ENCODE measurements around the gene PLCB3. TPM values are rescaled to one million over a fixed set of nuclear protein-coding genes. Genes with fewer than 3 reads are reported as not detected.
A peak's percentile ranks its signal among the peaks of the same experiment; 100 is the strongest.

The PLCB3 gene
- total and polyA plus RNA-seq, 10 of the 15 experiments (the other 5 are each of a cell fraction or from before 2014, with no cell fraction given), result 0.03 to 10.3 (median 3.3) TPM

GRCh38 chr11:64304316-64305072 is 53.2 kb downstream of the PLCB3 start (continued):
- peak; percentile 46 for TF ChIP-seq USF1 (IDR thresholded peaks at IDR 0.05; ENCODE audit: borderline replicate concordance, extremely low read length, insufficient read depth, low read depth, low read length)
- TF ChIP-seq SIX5 (IDR thresholded peaks at IDR 0.05; ENCODE audit: low read depth, low read length, severe bottlenecking), result no peak
- peak; percentile 76 for TF ChIP-seq MYC (IDR thresholded peaks at IDR 0.05; ENCODE audit: insufficient read depth, insufficient read length, insufficient replicate concordance, low read length, severe bottlenecking)
- TF ChIP-seq POLR2AphosphoS5 (IDR thresholded peaks at IDR 0.05; ENCODE audit: low read length), result peak; percentile 55; the same call in 1 of the 2 replicates
- TF ChIP-seq NR2C1 (IDR thresholded peaks at IDR 0.05), result peak; percentile 78
- peak; percentile 92 for TF ChIP-seq ZNF207 (IDR thresholded peaks at IDR 0.05; ENCODE audit: borderline replicate concordance)
- TF ChIP-seq LARP7 (IDR thresholded peaks at IDR 0.05), result peak; percentile 88
- peak; percentile 90; the same call in 1 of the 2 replicates for TF ChIP-seq WRNIP1 (IDR thresholded peaks at IDR 0.05; ENCODE audit: borderline replicate concordance, low read depth, low read length)
- TF ChIP-seq SIN3A (IDR thresholded peaks at IDR 0.05; ENCODE audit: low read depth, low read length), result peak; percentile 75; the same call in 1 of the 2 replicates
- peak; percentile 100 for TF ChIP-seq ESRRA (IDR thresholded peaks at IDR 0.05; ENCODE audit: low read length)
- TF ChIP-seq BHLHE40 (IDR thresholded peaks at IDR 0.05; ENCODE audit: borderline replicate concordance in 1 of 2, low read depth in 2 of 2, low read length in 1 of 2), result peak; percentile 87 to 91
- 0 out of 2 replicates have a peak, but pooled peaks have one; percentile 57 for TF ChIP-seq POLR2A (IDR thresholded peaks at IDR 0.05; ENCODE audit: low read depth, low read length)
- TF ChIP-seq USF2 (IDR thresholded peaks at IDR 0.05; ENCODE audit: borderline replicate concordance, low read depth, low read length), result no peak; the same call in 1 of the 2 replicates
- TF ChIP-seq RB1 (IDR thresholded peaks at IDR 0.05; ENCODE audit: borderline replicate concordance), result peak; percentile 25; the same call in 1 of the 2 replicates
- peak; percentile 93; the same call in 1 of the 2 replicates for TF ChIP-seq SMARCA5 (IDR thresholded peaks at IDR 0.05)
- TF ChIP-seq ZBTB40 (IDR thresholded peaks at IDR 0.05; ENCODE audit: borderline replicate concordance), result peak; percentile 43; the same call in 1 of the 2 replicates
- 0 out of 2 replicates have a peak, but pooled peaks have one; percentile 37 for TF ChIP-seq CHD2 (IDR thresholded peaks at IDR 0.05; ENCODE audit: borderline replicate concordance, low read depth, low read length)
- no peak for TF ChIP-seq ATF2 (IDR thresholded peaks at IDR 0.05; ENCODE audit: low read length)
- peak; percentile 95 for TF ChIP-seq NR2F1 (conservative IDR thresholded peaks at IDR 0.05)
- TF ChIP-seq EGR1 (IDR thresholded peaks at IDR 0.05; ENCODE audit: borderline replicate concordance in 1 of 2, low read depth in 2 of 2, low read length in 2 of 2), result no peak
- peak; percentile 69; the same call in 1 of the 2 replicates for TF ChIP-seq BACH1 (IDR thresholded peaks at IDR 0.05; ENCODE audit: borderline replicate concordance)
- TF ChIP-seq SMAD5 (IDR thresholded peaks at IDR 0.05; ENCODE audit: low read depth), result no peak
- TF ChIP-seq GATAD2B (conservative IDR thresholded peaks at IDR 0.05; ENCODE audit: low read depth), result peak; percentile 62
